Epidermal melanocyte (primary cell): Measurements from ENCODE around the gene SVOP.

Experiments used
- DNase-seq: peaks from one replicate; pipeline ENCODE4 v3.0.0; 2011; ENCODE audit warnings: low spot score; ENCODE audit not compliant: insufficient read length

Gene SVOP

DNA sequence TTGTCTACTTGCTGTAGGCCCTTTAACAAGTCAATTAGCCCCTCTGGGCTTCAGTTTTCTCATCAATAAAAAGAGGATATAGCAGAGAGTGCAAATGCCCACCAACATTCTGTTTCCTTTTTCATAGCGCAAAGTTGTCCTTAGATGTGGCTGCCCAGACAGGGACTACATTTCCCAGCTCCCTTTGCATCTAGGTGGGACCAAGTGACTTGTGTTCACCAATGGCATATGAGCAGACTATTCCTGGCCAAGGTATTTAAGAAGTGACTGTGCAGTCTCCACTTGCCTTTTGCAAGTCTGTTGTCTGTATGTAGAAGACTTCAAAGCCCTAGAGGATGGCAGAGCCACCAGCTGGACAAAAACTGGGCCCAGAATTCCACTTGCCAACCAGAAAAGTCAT is 81.3 kb downstream of the SVOP start:
- no peak for DNase-seq

DNA sequence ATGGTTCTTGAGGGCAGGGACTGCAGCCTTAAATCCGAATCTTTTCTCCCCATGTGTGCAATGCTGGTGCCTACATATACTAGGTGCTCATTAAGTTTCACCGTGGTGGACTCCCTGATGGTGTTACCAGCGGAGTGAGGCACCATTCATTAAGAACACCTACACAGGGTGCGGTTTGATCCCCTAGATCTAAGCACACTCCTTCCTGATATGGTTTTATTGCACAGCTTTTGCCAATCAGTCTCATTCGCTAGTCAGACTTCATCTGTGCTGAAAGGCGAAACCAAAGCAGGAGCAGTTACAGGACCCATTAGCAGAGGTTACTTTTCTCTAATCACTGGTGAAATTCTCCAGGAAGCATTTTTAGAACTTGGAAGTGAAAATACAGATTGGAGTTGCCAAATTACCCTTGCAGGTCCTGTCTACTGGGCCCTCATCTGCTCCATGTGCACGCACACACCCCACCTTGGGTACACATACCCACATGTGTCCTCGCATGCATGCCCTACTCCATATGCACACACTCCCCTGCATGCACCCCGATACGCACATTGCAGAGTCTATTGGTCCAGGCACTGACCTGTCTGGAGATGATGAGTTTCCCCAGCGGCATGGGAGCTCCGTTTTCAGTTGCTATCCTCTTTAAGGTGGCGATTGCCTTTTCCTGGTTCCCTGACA is 82.5 kb downstream of the SVOP start:
- no peak for DNase-seq

DNA sequence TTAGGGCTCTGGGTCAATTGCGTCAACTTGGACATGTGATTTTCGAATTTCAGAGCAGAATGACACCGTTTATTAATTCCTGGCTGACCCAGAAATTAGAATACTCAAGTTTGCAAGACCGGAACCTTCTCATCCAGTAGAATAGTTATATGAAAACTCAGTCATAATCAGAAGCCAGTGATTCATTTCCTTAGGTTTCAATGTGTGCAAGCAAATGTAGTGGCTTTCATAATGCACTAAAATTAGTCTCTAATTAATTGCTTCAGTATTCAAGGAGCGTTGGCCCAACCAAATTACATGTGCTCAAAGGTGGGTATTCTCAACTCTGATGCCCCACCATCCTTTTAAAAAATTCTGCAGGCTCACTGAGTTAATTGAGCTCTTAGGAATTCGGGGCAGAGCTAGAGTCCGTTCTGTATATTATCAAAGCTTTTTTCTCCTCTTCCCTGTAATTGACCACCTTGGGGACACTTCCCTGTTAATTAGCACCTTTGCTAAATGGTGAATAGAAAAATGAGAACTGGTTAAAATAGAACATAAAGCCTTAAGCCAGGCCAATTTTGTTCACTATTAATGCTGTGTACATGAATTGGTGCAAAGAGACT is 85.6 kb downstream of the SVOP start:
- DNase-seq = no peak

DNA sequence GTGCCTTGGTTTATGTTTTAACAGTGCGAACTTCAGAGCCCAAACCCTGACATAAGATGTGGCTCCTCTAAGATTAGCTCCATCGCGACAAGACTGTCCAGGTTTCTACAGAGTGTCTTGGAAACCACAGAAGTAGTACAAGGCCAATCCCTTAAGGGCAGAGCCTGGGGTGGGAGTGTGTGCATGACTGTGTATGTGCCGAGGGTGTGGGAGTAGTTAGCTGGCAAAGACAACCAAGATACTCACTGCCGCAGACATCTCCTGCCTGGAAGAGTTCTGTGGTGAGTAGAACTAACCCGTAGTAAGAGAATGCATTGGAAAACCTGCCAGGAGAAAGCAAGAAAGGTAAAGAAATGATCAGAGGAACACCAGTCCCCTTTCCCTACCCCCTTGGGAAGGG is 86.9 kb downstream of the SVOP start:
- DNase-seq = no peak

DNA sequence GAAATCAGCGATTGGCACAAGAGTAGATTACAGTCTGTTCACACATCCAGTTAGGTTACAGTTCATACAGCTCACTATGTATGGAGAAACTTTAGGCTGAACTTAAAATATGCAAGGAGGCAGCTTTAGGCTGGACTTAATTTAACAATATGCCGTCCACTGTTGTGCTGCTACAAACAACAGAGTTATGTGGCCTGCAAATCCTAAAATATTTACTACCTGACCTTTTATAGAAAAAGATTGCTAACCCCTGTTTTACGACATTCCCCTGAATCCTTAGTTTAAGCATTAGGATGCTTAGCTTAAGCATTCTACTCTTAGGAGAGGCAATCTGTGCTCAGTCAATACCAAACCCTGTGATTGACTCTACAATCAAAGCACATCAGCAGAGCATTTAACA is 90.1 kb downstream of the SVOP start:
- no peak for DNase-seq

DNA sequence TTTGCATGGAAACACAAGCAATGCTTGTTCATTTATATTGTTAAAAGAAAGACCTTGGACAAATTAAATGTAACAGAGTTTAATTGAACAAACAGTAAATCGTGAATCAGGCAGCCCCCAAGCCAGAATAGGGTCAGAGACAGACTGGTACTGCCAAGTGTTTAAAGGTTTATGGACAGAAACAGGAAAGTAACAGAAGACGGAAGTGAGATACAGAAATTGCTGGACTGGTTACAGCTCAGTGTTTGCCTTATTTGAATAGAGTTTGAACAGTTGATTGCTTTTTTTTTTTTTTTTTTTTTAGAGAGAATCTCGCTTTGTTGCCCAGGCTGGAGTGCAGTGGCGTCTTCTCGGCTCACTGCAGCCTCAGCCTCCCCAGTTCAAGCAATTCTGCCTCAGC is 90.7 kb downstream of the SVOP start:
- no peak for DNase-seq

DNA sequence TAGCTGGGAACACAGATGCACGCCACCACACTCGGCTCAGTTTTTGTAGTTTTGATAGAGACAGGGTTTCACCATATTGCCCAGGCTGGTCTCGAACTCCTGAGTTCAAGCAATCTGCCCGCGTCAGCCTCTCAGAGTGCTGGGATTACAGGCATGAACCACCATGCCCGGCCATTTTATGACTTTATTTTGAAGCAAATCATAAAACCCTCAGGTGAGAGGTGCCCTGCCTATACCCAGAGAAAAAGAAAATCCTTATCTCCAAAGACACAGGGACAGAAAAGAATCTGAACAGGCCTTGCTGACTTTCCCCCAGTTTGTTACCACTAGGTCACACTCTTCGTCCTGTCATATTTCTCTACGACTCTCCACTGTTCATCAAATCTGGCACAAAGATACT is 92.2 kb downstream of the SVOP start:
- DNase-seq = no peak

DNA sequence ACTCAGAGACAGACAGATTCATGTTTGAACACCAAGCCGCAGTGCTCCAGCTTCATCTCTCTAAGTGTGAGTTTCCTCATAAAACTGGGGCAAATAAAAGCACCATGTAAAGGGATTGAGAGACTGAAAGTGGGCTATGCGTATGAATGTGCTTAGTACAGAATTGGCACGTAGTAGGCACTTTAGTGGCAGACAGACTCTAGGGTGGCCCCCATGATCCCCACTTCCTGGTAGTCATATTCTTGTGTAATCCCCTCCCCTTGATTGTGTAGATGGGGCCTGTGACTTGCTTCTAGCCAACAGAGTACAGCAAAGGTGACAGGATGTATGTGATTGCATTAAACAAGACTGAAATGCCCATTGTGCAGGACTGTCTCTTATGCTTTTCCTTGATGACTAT is 98.0 kb downstream of the SVOP start:
- DNase-seq = no peak

DNA sequence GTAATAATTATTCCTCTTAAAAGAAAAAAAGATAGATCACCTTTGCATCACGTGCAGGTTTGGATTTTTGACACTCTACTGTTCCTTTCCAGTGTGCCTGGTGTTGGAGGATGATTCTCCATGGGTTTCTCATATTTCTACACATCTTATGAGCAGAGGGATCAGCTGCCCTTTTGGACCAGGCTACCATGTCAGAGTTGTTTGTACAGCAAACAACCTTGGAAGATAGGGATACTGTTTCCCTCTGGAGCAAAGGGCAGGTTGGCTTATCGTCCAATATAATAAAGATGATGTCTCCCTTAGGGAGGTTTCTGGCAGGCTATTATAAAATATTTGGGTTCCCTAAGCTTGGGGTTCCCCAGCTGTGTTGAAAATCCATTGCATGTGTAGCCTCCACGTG is 98.9 kb downstream of the SVOP start:
- DNase-seq = no peak

DNA sequence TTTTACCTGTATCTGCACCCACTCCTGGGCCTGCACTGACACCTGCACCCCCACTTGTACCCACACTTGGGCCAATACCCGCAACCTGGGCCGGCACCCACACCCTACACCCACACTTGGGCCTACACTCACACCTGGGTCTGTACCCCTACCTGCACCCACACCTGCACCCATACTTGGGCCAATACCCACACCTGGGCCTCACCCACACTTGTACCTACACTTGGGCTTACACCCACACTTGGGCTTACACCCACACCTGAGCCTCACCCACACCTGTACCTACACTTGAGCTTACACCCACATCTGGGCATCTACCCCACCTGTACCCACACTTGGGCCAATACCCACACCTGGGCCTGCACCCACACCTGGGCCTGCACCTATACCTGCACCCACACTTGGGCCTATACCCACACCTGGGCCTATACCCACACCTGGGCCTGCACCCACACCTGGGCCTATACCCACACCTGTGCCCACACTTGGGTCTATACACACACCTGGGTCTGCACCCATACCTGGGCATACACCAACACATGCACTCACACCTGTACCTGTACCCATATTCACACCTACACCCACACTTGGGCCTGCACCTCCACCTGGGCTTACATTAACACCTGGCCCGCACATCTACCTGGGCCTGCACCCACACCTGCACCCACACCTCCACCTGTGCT is 101.8 kb downstream of the SVOP start:
- DNase-seq = no peak

DNA sequence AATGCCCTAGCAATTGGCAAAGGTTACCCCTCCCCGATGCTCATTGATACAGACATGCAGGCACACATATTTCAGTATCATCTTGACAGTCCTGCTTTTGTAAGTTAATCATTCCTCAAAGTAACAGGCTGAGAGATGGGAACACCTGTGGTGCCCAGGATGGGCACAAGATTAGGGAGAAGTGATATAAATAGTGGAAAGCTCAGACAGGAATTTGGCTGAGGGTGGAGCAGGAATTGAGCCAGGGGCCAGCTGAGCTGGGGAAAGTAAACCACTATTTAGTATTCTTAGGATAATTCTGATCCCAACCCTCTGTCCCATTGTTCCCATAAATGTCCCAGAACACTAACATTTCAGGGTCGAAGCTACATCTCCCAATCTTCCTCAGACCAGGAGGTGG is 102.7 kb downstream of the SVOP start:
- DNase-seq = no peak

DNA sequence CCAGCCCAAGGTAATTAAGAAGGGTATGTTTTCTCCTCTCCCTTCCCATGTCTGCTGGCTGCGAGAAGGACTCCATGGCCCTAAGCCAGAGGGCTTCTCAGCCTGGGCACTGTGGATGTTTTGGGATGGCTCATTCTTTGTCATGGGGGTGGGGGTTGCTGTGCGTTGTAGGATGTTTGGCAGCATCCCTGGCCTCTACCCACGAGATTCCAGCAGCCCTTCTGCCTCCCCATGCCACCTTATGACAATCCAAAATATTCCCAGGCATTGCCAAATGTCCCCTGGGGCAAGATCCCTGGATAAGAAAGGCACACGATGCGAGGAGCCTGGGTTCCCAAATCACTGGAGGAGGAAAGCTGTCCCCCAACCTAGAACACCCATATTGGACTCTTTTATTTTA is 104.5 kb downstream of the SVOP start:
- DNase-seq = no peak

DNA sequence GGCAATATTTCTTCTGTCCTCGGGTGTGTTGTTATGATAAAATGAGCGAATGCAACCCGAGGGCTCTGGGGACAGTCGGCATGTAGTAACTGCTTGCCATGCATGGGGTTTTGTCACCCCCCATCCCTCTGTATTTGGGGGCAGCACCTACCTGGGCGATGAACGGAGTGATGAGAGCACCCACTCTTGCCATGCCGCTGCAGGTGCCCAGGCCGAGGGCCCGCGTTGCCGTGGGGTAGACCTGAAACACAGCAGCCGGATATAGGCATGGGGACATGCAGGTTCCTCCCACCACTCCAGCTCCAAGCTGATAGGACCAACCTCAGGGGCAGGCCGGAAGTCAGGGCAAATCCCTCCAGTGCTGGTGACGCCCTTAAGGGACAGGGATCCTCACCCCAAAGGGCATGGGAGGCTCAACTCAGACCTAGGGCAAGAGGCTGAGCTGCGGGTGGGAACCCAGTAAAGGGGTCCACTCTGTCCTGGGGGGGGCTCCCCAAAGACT is 105.2 kb downstream of the SVOP start:
- DNase-seq = no peak

DNA sequence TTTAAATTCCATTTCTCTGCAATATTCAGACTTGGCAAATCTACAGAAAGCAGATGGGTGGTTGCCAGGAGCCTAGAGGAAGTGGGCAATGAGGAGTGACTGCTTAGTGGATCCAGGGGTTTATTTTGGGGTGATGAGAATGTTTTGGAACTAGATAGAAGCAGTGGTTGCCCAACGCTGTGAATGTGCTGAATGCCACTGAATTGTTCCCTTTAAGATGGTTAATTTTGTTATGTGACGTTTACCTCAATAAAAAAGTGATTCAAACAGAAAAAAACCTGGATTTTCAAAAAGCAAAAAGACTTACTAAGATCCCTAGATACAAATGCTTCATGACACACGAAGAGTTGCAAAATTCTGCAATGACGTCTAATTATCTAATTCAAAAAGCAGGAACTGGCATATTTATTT is 106.7 kb downstream of the SVOP start:
- DNase-seq = no peak

DNA sequence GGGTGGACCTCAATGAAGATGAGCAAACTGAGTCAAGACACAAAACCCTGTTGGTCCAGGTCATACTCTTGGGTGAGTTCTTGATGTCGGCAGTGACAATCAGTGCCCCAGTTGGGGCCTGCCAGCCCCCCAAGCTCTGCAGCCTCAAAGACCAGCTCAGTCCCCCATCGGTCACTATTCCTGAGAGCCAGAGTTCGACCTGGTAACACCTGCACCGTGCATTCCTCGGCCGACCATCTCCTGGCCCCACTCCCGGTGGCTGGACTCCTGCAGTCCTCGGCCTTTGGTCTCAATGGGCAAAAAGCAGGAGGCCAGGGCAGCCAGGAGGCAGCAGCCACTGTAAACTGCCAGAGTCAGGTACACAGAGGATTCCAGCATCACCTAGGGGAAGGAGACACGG is 108.5 kb downstream of the SVOP start:
- DNase-seq = no peak

DNA sequence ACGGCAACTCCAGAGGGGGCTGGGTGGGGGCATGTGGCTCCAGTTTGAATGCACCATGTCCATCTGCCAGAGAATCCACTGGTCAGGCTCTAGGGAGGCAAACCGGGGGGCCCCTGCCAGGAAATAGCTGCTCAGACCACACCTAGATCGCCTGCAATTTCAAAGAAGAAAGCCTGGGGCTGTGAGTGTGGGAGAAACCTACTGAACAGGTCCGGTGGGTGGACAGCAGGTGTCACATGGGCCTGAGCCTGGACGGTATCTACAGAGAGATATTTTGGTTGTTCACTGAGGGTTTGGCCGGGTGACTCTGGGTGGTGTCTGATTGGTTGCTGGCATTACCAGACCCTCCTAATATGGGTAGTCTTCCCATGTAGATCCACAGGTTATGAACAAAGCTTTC is 109.0 kb downstream of the SVOP start:
- DNase-seq = no peak

DNA sequence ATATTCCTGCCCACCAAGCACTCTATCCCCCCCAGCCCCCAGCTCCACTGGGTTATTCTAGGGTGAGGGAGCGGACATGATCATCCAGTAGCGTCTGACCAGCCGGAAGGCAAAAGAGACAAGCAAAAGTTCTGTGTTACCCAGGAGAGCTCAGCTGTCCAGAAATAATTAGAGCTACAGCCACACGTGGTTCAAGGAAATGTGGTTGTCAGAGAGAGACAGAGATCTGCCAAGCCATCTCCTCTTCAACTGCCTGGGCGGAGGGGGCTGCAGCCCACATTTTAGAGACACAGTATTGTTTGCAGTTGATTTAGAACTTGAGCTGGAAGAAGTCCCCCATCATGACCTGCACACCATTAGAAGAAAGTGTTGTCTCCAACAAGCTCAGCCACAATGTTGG is 110.5 kb downstream of the SVOP start:
- no peak for DNase-seq

DNA sequence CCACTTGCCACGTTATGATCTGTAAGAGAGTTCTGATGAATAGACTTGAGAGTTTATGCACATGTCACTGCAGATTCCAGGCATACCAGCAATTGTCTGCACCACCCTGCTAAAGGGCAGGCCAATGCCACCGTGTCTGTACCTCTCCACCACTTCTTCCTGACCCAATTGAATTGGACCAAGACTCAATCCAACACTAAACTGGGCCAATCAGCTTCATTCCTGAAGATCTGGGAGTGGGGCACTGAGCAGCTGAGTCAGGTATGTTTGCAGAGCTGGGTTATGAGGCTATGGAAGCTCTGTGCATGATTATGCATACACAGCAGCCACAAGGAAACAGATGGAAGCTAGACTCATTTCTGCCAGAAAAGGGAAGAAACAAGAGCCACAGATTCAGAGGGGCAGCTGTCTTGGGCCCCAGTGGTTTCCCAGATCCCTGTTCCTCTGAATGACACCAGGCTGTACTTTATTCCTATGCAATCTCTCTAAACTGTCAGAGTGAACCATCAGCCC is 113.0 kb downstream of the SVOP start:
- DNase-seq = no peak

DNA sequence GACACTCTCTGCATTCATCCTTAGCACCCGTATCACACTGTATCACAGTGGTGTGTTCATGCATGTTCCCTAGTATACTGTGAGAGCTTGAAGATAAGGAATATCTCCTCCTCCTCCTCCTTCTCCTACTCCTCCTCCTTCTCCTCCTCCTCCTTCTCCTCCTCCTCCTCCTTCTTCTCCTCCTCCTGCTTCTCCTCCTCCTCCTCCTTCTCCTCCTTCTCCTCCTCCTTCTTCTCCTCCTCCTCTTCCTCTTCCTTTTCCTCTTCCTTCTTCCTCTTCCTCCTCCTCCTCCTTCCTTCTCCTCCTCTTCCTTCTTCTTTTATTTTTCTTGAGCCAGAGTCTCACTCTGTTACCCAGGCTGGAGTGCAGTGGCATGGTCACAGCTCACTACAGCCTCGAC is 113.9 kb downstream of the SVOP start:
- DNase-seq = no peak

DNA sequence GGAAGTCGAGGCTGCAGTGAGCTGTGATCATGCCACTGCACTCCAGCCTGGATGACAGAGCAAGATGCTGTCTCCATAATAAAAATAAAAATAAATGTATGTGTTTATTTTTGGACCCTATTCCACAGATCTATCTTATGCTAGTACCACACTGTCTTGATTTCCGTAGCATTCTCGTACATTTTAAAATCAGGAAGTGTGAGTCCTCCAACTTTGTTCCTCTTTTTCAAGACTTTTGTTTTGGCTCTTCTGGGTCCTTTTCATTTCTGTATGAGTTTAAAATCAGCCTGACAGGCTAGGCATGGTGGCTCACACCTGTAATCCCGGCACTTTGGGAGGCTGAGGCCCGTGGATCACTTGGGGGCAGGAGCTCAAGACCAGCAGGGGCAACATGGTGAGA is 115.1 kb downstream of the SVOP start:
- no peak for DNase-seq

DNA sequence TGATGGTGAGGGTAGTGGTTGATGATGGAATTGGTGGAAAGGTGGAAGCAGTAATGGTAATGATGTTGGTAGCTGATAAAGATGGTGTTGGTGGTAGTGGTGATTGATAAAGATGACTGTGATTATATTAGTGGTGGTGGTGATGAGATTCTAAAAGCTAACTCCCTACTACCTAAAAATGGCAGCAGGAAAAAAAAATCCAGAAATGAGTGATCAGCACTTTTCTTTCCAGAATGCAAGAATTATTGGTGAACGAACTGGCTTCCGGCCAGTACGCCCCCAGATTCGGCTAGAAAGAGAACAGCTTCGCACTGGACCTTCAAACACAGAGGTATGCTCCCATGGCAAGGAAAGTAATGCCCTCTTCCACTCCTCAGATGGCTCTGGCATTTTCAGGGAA is 121.7 kb downstream of the SVOP start:
- DNase-seq = no peak

DNA sequence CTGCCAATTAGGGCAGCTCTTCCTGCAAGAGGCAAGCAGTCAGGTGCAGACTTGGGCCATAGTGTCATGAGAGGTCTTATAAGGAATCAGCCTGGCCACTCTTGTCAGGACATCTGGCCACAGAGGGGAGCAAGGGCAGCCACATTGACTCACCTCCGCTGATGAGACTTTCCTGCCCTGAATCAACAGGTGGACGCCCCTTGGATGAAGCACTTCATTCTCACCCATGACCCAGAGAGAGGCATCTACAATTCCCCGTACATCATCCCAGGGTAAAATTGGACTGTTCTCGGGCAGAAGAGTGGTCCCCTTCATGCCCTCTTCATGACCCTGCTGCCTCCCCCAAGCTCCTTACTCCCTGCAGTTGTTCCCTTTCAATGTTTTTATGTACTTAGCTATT is 124.1 kb downstream of the SVOP start:
- no peak for DNase-seq

DNA sequence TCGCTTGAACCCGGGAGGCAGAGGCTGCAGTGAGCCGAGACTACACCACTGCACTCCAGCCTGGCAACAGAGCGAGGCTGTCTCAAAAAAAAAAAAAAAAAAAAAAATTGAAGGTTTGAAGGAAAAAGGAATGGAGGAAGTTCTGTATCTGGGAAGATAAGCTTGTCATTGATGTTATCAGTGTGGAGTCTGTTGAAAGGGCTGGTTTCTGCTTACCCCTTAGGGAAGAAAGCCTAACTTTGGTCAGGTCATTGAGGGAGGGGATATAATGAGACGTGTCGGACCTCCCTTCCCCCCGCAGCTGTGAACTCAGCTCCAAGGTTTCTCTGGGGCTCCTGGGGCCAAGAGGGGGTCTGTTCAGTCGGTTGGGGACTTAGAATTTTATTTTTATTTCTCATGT is 124.5 kb downstream of the SVOP start:
- no peak for DNase-seq
